ENCODE results near the gene METTL25.

The METTL25 gene

DNA sequence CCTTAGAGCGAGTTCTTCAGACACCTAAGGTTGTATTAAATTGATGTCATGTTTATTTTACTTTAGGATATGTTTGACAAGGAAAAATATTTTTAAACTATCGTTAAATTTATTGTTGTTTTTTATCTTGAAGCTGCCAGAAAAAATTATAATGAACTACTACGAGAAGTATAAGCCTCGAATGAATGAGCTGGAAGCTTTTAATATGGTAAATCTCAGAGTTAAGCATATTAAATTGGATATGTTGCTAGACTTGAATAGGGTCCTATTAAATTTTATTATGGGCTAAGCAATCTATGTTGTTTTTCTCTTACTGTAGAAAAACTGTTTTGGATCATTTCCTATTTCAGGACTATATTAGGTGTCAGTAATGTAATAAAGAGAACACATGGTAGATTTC lies 118.2 kb downstream of the METTL25 start:
- H3K27me3 ChIP-seq (ENCODE audit: control insufficient read depth in 2 of 2, insufficient read depth in 2 of 2, low read length in 2 of 2) = no peaks in the 10 kb centered on the region
- no peak overlapping the region for H3K27ac ChIP-seq (ENCODE audit: low read depth in 2 of 2, low read length in 2 of 2)
- H3K4me1 ChIP-seq (ENCODE audit: control insufficient read depth in 2 of 2, insufficient read depth in 2 of 2, low read length in 2 of 2) = no peaks in the 10 kb centered on the region
- no peak overlapping the region for H3K9ac ChIP-seq (ENCODE audit: low read depth in 1 of 2, low read length in 2 of 2)
- H3K36me3 ChIP-seq (ENCODE audit: control insufficient read depth in 2 of 2, insufficient read depth in 2 of 2, low read length in 2 of 2) = no peaks in the 10 kb centered on the region
- no peak overlapping the region for H3K4me3 ChIP-seq (ENCODE audit: low read length in 2 of 2)
- no peaks in the 10 kb centered on the region for H3K9me3 ChIP-seq (ENCODE audit: control insufficient read depth in 2 of 2, low read length in 2 of 2)

DNA sequence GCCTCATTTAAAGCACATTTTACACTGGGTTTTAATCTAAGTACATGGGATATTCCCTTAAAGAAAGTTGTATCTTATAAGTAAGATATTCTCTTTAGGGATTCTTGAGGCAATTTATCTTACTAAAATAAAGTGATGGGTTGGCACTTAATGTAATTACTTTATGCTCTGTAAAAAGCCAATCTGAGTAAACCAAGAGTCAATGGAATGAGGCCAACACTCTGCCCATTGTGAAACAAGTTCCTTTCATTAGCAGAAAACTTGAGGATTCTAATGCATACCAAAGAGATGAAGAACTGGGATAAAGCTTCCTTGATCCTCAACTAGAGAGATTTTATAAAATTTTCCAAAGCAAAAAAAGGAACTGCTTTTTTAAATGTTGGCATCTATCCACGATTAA lies 121.2 kb downstream of the METTL25 start:
- Histone ChIP-seq H3K36me3 (ENCODE audit: control insufficient read depth in 2 of 2, insufficient read depth in 2 of 2, low read length in 2 of 2) (no peaks in the 10 kb centered on the region), H3K4me3 (ENCODE audit: low read length in 2 of 2) (no peak overlapping the region), H3K4me1 (ENCODE audit: control insufficient read depth in 2 of 2, insufficient read depth in 2 of 2, low read length in 2 of 2) (no peaks in the 10 kb centered on the region), H3K27me3 (ENCODE audit: control insufficient read depth in 2 of 2, insufficient read depth in 2 of 2, low read length in 2 of 2) (no peaks in the 10 kb centered on the region), H3K9ac (ENCODE audit: low read depth in 1 of 2, low read length in 2 of 2) (no peak overlapping the region), H3K9me3 (ENCODE audit: control insufficient read depth in 2 of 2, low read length in 2 of 2) (no peaks in the 10 kb centered on the region), H3K27ac (ENCODE audit: low read depth in 2 of 2, low read length in 2 of 2) (no peak overlapping the region)

DNA sequence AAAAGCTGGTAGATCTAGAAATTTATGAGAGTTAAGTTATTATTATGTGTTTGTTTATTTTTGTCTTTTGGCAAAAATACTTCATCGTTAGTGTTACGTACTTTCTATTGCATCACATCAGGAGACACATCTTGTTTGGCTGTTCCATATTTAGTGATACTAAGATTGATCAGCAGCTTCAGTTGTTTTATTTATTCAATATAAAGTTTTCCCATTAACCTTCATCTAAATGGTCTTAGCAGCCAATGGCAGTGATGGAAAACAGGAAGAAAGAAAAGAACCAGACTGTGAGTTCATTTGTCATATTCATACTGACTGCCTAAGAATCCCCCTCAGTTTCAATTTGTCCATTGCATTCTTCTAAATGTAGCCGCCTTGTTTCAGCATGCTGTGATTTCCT lies 122.3 kb downstream of the METTL25 start:
- no peaks in the 10 kb centered on the region for H3K4me1 ChIP-seq (ENCODE audit: control insufficient read depth in 2 of 2, insufficient read depth in 2 of 2, low read length in 2 of 2)

GRCh38 chr12:82481954-82482353 lies 123.6 kb downstream of the METTL25 start:
- Histone ChIP-seq H3K27me3 (ENCODE audit: control insufficient read depth in 2 of 2, insufficient read depth in 2 of 2, low read length in 2 of 2) (no peaks in the 10 kb centered on the region), H3K36me3 (ENCODE audit: control insufficient read depth in 2 of 2, insufficient read depth in 2 of 2, low read length in 2 of 2) (no peaks in the 10 kb centered on the region), H3K27ac (ENCODE audit: low read depth in 2 of 2, low read length in 2 of 2) (no peak overlapping the region), H3K4me1 (ENCODE audit: control insufficient read depth in 2 of 2, insufficient read depth in 2 of 2, low read length in 2 of 2) (no peaks in the 10 kb centered on the region), H3K4me3 (ENCODE audit: low read length in 2 of 2) (no peak overlapping the region), H3K9me3 (ENCODE audit: control insufficient read depth in 2 of 2, low read length in 2 of 2) (no peaks in the 10 kb centered on the region), H3K9ac (ENCODE audit: low read depth in 1 of 2, low read length in 2 of 2) (no peak overlapping the region)

More for the DNA sequence above, 122.3 kb downstream of the METTL25 start:
- H3K27me3 ChIP-seq (ENCODE audit: control insufficient read depth in 2 of 2, insufficient read depth in 2 of 2, low read length in 2 of 2) = no peaks in the 10 kb centered on the region
- no peaks in the 10 kb centered on the region for H3K36me3 ChIP-seq (ENCODE audit: control insufficient read depth in 2 of 2, insufficient read depth in 2 of 2, low read length in 2 of 2)
- H3K27ac ChIP-seq (ENCODE audit: low read depth in 2 of 2, low read length in 2 of 2) = no peak overlapping the region
- H3K9me3 ChIP-seq (ENCODE audit: control insufficient read depth in 2 of 2, low read length in 2 of 2) = no peaks in the 10 kb centered on the region
- H3K4me3 ChIP-seq (ENCODE audit: low read length in 2 of 2) = no peak overlapping the region
- H3K9ac ChIP-seq (ENCODE audit: low read depth in 1 of 2, low read length in 2 of 2) = no peak overlapping the region

- Histone ChIP-seq H3K27me3 (ENCODE audit: control insufficient read depth in 2 of 2, insufficient read depth in 2 of 2, low read length in 2 of 2) (no peaks in the 10 kb centered on the region), H3K4me1 (ENCODE audit: control insufficient read depth in 2 of 2, insufficient read depth in 2 of 2, low read length in 2 of 2) (no peaks in the 10 kb centered on the region), H3K9ac (ENCODE audit: low read depth in 1 of 2, low read length in 2 of 2) (no peak overlapping the region), H3K4me3 (ENCODE audit: low read length in 2 of 2) (no peak overlapping the region), H3K27ac (ENCODE audit: low read depth in 2 of 2, low read length in 2 of 2) (no peak overlapping the region), H3K9me3 (ENCODE audit: control insufficient read depth in 2 of 2, low read length in 2 of 2) (no peaks in the 10 kb centered on the region), H3K36me3 (ENCODE audit: control insufficient read depth in 2 of 2, insufficient read depth in 2 of 2, low read length in 2 of 2) (no peaks in the 10 kb centered on the region)
These were observed 128.4 kb downstream of the METTL25 start for GRCh38 chr12:82486524-82487235.

- Histone ChIP-seq H3K4me3 (ENCODE audit: low read length in 2 of 2) (no peak overlapping the region), H3K9me3 (ENCODE audit: control insufficient read depth in 2 of 2, low read length in 2 of 2) (no peaks in the 10 kb centered on the region), H3K27ac (ENCODE audit: low read depth in 2 of 2, low read length in 2 of 2) (no peak overlapping the region)
These were observed 146.1 kb downstream of the METTL25 start for GRCh38 chr12:82504409-82504808.

DNA sequence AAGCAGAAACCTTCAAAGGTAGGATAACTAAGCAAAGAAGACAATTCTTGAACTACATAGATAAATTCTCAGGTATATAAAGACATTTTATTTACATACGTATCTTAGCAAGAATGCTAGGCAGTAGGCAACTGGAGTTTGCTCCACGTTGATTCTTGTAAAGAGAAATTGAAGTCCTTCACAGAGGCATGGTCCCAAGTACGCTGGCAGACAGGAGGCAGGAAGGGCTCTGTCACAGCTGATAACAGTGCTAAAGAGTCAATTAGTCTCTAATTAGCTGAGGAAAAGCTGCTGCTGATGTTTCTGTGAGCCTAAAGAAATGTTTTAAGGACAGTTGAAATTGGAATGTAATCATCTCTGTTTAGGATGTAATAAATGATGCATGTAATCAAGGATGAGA lies 146.8 kb downstream of the METTL25 start:
- Histone ChIP-seq H3K4me1 (ENCODE audit: control insufficient read depth in 2 of 2, insufficient read depth in 2 of 2, low read length in 2 of 2) (peaks cover 0 to 2% of the 10 kb centered on the region in 2 donors), H3K36me3 (ENCODE audit: control insufficient read depth in 2 of 2, insufficient read depth in 2 of 2, low read length in 2 of 2) (no peaks in the 10 kb centered on the region), H3K9ac (ENCODE audit: low read depth in 1 of 2, low read length in 2 of 2) (no peak overlapping the region), H3K9me3 (ENCODE audit: control insufficient read depth in 2 of 2, low read length in 2 of 2) (no peaks in the 10 kb centered on the region), H3K4me3 (ENCODE audit: low read length in 2 of 2) (no peak overlapping the region), H3K27ac (ENCODE audit: low read depth in 2 of 2, low read length in 2 of 2) (no peak overlapping the region), H3K27me3 (ENCODE audit: control insufficient read depth in 2 of 2, insufficient read depth in 2 of 2, low read length in 2 of 2) (no peaks in the 10 kb centered on the region)

More at GRCh38 chr12:82504409-82504808, 146.1 kb downstream of the METTL25 start:
- H3K9ac ChIP-seq (ENCODE audit: low read depth in 1 of 2, low read length in 2 of 2) = no peak overlapping the region
- H3K27me3 ChIP-seq (ENCODE audit: control insufficient read depth in 2 of 2, insufficient read depth in 2 of 2, low read length in 2 of 2) = no peaks in the 10 kb centered on the region
- H3K4me1 ChIP-seq (ENCODE audit: control insufficient read depth in 2 of 2, insufficient read depth in 2 of 2, low read length in 2 of 2) = no peaks in the 10 kb centered on the region
- H3K36me3 ChIP-seq (ENCODE audit: control insufficient read depth in 2 of 2, insufficient read depth in 2 of 2, low read length in 2 of 2) = no peaks in the 10 kb centered on the region

- Histone ChIP-seq H3K9me3 (ENCODE audit: control insufficient read depth in 2 of 2, low read length in 2 of 2) (no peaks in the 10 kb centered on the region), H3K36me3 (ENCODE audit: control insufficient read depth in 2 of 2, insufficient read depth in 2 of 2, low read length in 2 of 2) (no peaks in the 10 kb centered on the region), H3K9ac (ENCODE audit: low read depth in 1 of 2, low read length in 2 of 2) (no peak overlapping the region), H3K27ac (ENCODE audit: low read depth in 2 of 2, low read length in 2 of 2) (no peak overlapping the region), H3K4me3 (ENCODE audit: low read length in 2 of 2) (no peak overlapping the region), H3K4me1 (ENCODE audit: control insufficient read depth in 2 of 2, insufficient read depth in 2 of 2, low read length in 2 of 2) (peaks cover 0 to 3% of the 10 kb centered on the region in 2 donors), H3K27me3 (ENCODE audit: control insufficient read depth in 2 of 2, insufficient read depth in 2 of 2, low read length in 2 of 2) (no peaks in the 10 kb centered on the region)
These were observed 149.4 kb downstream of the METTL25 start for GRCh38 chr12:82507686-82508085.

DNA sequence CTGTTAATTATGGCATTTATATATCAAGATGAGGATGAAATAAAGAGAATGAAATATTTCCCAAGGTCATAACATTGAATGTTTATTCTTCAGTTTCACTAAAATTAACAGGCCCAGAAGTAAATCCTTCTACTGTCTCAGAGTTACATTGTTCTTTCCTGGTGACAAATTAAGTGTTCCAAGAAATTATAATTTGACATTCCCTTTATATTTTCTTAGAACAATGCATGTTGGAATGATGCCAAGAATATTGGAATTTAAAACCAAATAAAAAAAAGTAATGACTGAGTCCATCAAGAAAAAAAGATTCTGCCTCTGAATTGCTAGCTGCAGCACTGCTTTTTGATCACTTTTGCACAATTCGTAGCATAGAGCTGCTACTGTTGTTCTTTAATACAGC lies 152.1 kb downstream of the METTL25 start:
- no peaks in the 10 kb centered on the region for H3K9me3 ChIP-seq (ENCODE audit: control insufficient read depth in 2 of 2, low read length in 2 of 2)
- no peak overlapping the region for H3K4me3 ChIP-seq (ENCODE audit: low read length in 2 of 2)
- H3K4me1 ChIP-seq (ENCODE audit: control insufficient read depth in 2 of 2, insufficient read depth in 2 of 2, low read length in 2 of 2) = peaks cover 0 to 3% of the 10 kb centered on the region in 2 donors
- no peak overlapping the region for H3K27ac ChIP-seq (ENCODE audit: low read depth in 2 of 2, low read length in 2 of 2)
- no peak overlapping the region for H3K9ac ChIP-seq (ENCODE audit: low read depth in 1 of 2, low read length in 2 of 2)
- H3K36me3 ChIP-seq (ENCODE audit: control insufficient read depth in 2 of 2, insufficient read depth in 2 of 2, low read length in 2 of 2) = no peaks in the 10 kb centered on the region
- H3K27me3 ChIP-seq (ENCODE audit: control insufficient read depth in 2 of 2, insufficient read depth in 2 of 2, low read length in 2 of 2) = no peaks in the 10 kb centered on the region

DNA sequence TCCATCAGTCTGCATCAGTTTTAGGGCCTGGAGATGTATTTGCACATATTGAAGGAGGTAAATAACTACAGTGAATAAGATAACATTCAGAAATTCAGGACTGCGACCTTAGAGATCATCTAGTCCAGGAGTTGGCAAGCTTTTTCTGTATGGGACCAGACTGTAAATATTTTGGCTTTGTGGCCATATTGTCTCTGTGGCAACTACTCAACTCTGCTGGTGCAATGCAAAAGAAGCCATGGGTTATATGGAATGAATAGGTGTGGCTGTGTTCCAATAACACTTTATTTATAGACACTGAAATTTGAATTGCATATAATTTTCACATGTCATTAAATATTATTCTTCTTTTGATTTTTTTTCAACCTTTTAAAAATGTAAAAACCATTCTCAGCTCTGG lies 156.6 kb downstream of the METTL25 start:
- no peak overlapping the region for H3K27ac ChIP-seq (ENCODE audit: low read depth in 2 of 2, low read length in 2 of 2)
- no peaks in the 10 kb centered on the region for H3K27me3 ChIP-seq (ENCODE audit: control insufficient read depth in 2 of 2, insufficient read depth in 2 of 2, low read length in 2 of 2)
- H3K4me1 ChIP-seq (ENCODE audit: control insufficient read depth in 2 of 2, insufficient read depth in 2 of 2, low read length in 2 of 2) = peaks cover 0 to 3% of the 10 kb centered on the region in 2 donors
- no peak overlapping the region for H3K4me3 ChIP-seq (ENCODE audit: low read length in 2 of 2)
- H3K9ac ChIP-seq (ENCODE audit: low read depth in 1 of 2, low read length in 2 of 2) = no peak overlapping the region
- H3K36me3 ChIP-seq (ENCODE audit: control insufficient read depth in 2 of 2, insufficient read depth in 2 of 2, low read length in 2 of 2) = no peaks in the 10 kb centered on the region
- no peaks in the 10 kb centered on the region for H3K9me3 ChIP-seq (ENCODE audit: control insufficient read depth in 2 of 2, low read length in 2 of 2)
